GM23338 (cell line): Measurements from ENCODE around the gene KRTAP23-1. TPM values are rescaled to one million over a fixed set of nuclear protein-coding genes. Genes with fewer than 3 reads are reported as not detected.

Source experiments
- ATAC-seq: fragments of 200-7000 bp; cut with Tn5 transposase; 3 replicates; pipeline ENCODE4 v1.9.1; 2020
- DNase-seq: peaks from one replicate; pipeline ENCODE4 v3.0.0-alpha.2; 2015; ENCODE audit warnings: low spot score
- H2AFZ ChIP-seq: fragments of 200-600 bp; sonication (generic); 2 replicates; pipeline ENCODE4 v1.8.0; 2016; ENCODE audit warnings: antibody characterized with exemption, mild to moderate bottlenecking, moderate library complexity
- H3F3A ChIP-seq: fragments of 200-600 bp; sonication (generic); replicated peaks from 2 replicates; pipeline ENCODE4 v1.8.0; 2017; ENCODE audit warnings: antibody characterized with exemption, mixed run types, low read depth
- H3K27ac ChIP-seq: fragments of 200-600 bp; sonication (generic); 2 replicates; pipeline ENCODE4 v1.6.1; 2016; ENCODE audit warnings: low read depth
- H3K27me3 ChIP-seq: fragments of 200-600 bp; sonication (generic); 2 replicates; pipeline ENCODE4 v1.8.0; 2016; ENCODE audit warnings: mild to moderate bottlenecking, mixed run types, moderate library complexity; ENCODE audit not compliant: insufficient read depth
- H3K36me3 ChIP-seq: fragments of 200-600 bp; sonication (generic); 2 replicates; pipeline ENCODE4 v1.8.0; 2016; ENCODE audit warnings: mild to moderate bottlenecking; ENCODE audit not compliant: insufficient read depth
- H3K4me1 ChIP-seq: fragments of 200-600 bp; sonication (generic); 2 replicates; pipeline ENCODE4 v1.8.0; 2016; ENCODE audit warnings: mild to moderate bottlenecking, moderate library complexity; ENCODE audit not compliant: insufficient read depth
- H3K4me2 ChIP-seq: fragments of 200-600 bp; sonication (generic); 2 replicates; pipeline ENCODE4 v1.7.1; 2017; ENCODE audit warnings: mixed run types
- H3K4me3 ChIP-seq: fragments of 200-600 bp; sonication (generic); 2 replicates; pipeline ENCODE4 v1.6.1; 2016; ENCODE audit warnings: mixed run types
- H3K79me2 ChIP-seq: fragments of 200-600 bp; sonication (generic); replicated peaks from 2 replicates; pipeline ENCODE4 v1.8.0; 2017; ENCODE audit warnings: mild to moderate bottlenecking; ENCODE audit not compliant: insufficient read depth
- H3K9me2 ChIP-seq: fragments of 200-600 bp; sonication (generic); 2 replicates; pipeline ENCODE4 v1.8.0; 2017; ENCODE audit not compliant: insufficient read depth
- H4K20me1 ChIP-seq: fragments of 200-600 bp; sonication (generic); replicated peaks from 2 replicates; pipeline ENCODE4 v1.8.0; 2017; ENCODE audit warnings: mild to moderate bottlenecking; ENCODE audit not compliant: insufficient read depth
- H3K27ac Mint-ChIP-seq: 2 replicates; pipeline ENCODE4 v1.8.0; 2020; ENCODE audit warnings: inconsistent platforms, mild to moderate bottlenecking, moderate library complexity, mixed read lengths
- H3K27me3 Mint-ChIP-seq: 3 replicates; pipeline ENCODE4 v1.8.0; 2022; ENCODE audit warnings: low read depth, mild to moderate bottlenecking, moderate library complexity, mixed read lengths, inconsistent platforms; ENCODE audit not compliant: insufficient read depth, poor library complexity
- H3K36me3 Mint-ChIP-seq: 3 replicates; pipeline ENCODE4 v1.8.0; 2021; ENCODE audit warnings: low read depth, mild to moderate bottlenecking, inconsistent platforms, moderate library complexity, mixed read lengths
- H3K4me1 Mint-ChIP-seq: 3 replicates; pipeline ENCODE4 v1.8.0; 2020; ENCODE audit warnings: mild to moderate bottlenecking, inconsistent platforms, mixed read lengths
- H3K4me3 Mint-ChIP-seq: 3 replicates; pipeline ENCODE4 v1.8.0; 2021; ENCODE audit warnings: moderate library complexity, mild to moderate bottlenecking, inconsistent platforms, mixed read lengths
- H3K9me3 Mint-ChIP-seq: 3 replicates; pipeline ENCODE4 v1.8.0; 2020; ENCODE audit warnings: moderate library complexity, mild to moderate bottlenecking, inconsistent platforms, mixed read lengths
- CREB1 ChIP-seq: fragments of 250-450 bp; sonication (Bioruptor Pico); IDR thresholded peaks from 2 replicates; pipeline ENCODE4 v1.5.0; 2020; ENCODE audit warnings: low read depth, mild to moderate bottlenecking, moderate library complexity
- EZH2 ChIP-seq: fragments of 200-600 bp; sonication (generic); IDR thresholded peaks from one replicate; pipeline ENCODE4 v1.8.0; 2017; ENCODE audit warnings: antibody characterized with exemption, mild to moderate bottlenecking, low read depth; ENCODE audit not compliant: unreplicated experiment
- EZH2phosphoT487 ChIP-seq: fragments of 200-600 bp; sonication (generic); IDR thresholded peaks from one replicate; pipeline ENCODE4 v1.8.1; 2018; ENCODE audit warnings: antibody characterized with exemption; ENCODE audit not compliant: unreplicated experiment
- JUNB ChIP-seq: IDR thresholded peaks from one replicate; pipeline ENCODE4 v1.6.1; 2016; ENCODE audit warnings: antibody characterized with exemption; ENCODE audit not compliant: unreplicated experiment
- NANOG ChIP-seq: IDR thresholded peaks from 2 replicates; pipeline ENCODE4 v1.6.1; 2016; ENCODE audit warnings: antibody characterized with exemption, borderline replicate concordance
- POLR2AphosphoS5 ChIP-seq: IDR thresholded peaks from 2 replicates; pipeline ENCODE4 v1.6.1; 2016; ENCODE audit warnings: antibody characterized with exemption, low read depth
- STAT1 ChIP-seq: IDR thresholded peaks from one replicate; pipeline ENCODE4 v1.6.1; 2016; ENCODE audit warnings: antibody characterized with exemption; ENCODE audit not compliant: unreplicated experiment
- ZNF114 ChIP-seq: fragments of 250-450 bp; sonication (Bioruptor Pico); IDR thresholded peaks from 2 replicates; pipeline ENCODE4 v1.5.0; 2020; ENCODE audit warnings: mild to moderate bottlenecking, moderate library complexity
- ZNF331 ChIP-seq: fragments of 250-450 bp; sonication (Bioruptor Pico); IDR thresholded peaks from 2 replicates; pipeline ENCODE4 v1.5.0; 2020; ENCODE audit warnings: low read depth, mild to moderate bottlenecking, moderate library complexity
- polyA plus RNA-seq: library from polyadenylated mRNA; unstranded; fragments of >200 nt; fragmentation: Nextera tagmentation; extraction: Ambion mirVana; gene quantifications from 2 replicates; pipeline ENCODE4 v1.2.1, GENCODE V29; 2016
- total RNA-seq: library from RNA; depleted of rRNA; stranded (reverse); fragments of >200 nt; shearing (Covaris generic); gene quantifications from 2 replicates; pipeline ENCODE4 v1.2.3, GENCODE V29; 2014
- TF ChIP-seq, protein P1 (sequence below): IDR thresholded peaks from one replicate; pipeline ENCODE4 v1.6.1; 2018; ENCODE audit warnings: antibody characterized with exemption; ENCODE audit not compliant: unreplicated experiment
- TF ChIP-seq, protein P2 (sequence below): IDR thresholded peaks from 2 replicates; pipeline ENCODE4 v1.6.1; 2016; ENCODE audit warnings: antibody characterized with exemption
- TF ChIP-seq, protein P3 (sequence below): fragments of 250-450 bp; sonication (Bioruptor Pico); IDR thresholded peaks from 2 replicates; pipeline ENCODE4 v1.5.0; 2020; ENCODE audit warnings: mild to moderate bottlenecking, moderate library complexity
- TF ChIP-seq, protein P4 (sequence below), 2 experiments: fragments of 200-600 bp in 1 of 2; sonication (generic) in 1 of 2; conservative IDR thresholded peaks; 2 replicates each; pipeline versions ENCODE4 v1.5.1 to v1.6.1; 2016 to 2017; ENCODE audit warnings: antibody characterized with exemption in 2 of 2, low read depth in 2 of 2, mild to moderate bottlenecking in 2 of 2, moderate library complexity in 1 of 2

KRTAP23-1 gene
- total and polyA plus RNA-seq, 2 experiments from 2014 or later: not detected

DNA sequence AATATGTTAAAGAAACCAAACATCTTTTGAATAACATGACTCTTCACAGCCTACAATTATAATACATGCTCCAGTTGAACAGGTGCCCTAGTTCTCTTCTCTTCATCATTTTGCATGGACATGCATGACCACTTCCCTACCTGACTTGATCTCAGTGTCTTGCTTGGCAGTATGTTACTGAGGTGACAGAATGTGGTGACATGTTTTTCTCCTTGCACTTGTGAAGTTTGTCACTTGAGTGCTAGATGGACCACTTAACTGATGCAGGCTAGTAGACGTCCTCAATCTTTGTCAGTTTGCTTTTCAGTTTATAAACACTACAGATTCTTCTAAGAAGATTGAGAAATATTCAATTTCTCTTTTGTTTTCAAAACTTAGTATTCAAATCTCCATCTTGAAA, 33.8 kb upstream of the KRTAP23-1 start:
- Histone ChIP-seq H3K36me3 (no peaks in the 10 kb centered on the region), H2AFZ (no peak overlapping the region), H3K4me2 (no peak overlapping the region), H3K4me1 (no peaks in the 10 kb centered on the region), H3K27me3 (no peaks in the 10 kb centered on the region), H3K79me2 (no peaks in the 10 kb centered on the region), H4K20me1 (no peaks in the 10 kb centered on the region), H3K9me2 (peaks cover 19% of the 10 kb centered on the region; the same call in 1 of the 2 replicates), H3K27ac (no peak overlapping the region), H3K4me3 (no peak overlapping the region), H3F3A (no peaks in the 10 kb centered on the region)
- H3K27ac Mint-ChIP-seq: no peak overlapping the region
- H3K27me3 Mint-ChIP-seq: peaks cover 5% of the 10 kb centered on the region
- peaks cover 4% of the 10 kb centered on the region; the same call in 1 of the 3 replicates for H3K4me1 Mint-ChIP-seq
- DNase-seq (no peak), ATAC-seq (no peak)
- peaks cover 3% of the 10 kb centered on the region; the same call in 1 of the 3 replicates for H3K9me3 Mint-ChIP-seq
- no peak for TF ChIP-seq EZH2
- TF ChIP-seq, protein P1, sequence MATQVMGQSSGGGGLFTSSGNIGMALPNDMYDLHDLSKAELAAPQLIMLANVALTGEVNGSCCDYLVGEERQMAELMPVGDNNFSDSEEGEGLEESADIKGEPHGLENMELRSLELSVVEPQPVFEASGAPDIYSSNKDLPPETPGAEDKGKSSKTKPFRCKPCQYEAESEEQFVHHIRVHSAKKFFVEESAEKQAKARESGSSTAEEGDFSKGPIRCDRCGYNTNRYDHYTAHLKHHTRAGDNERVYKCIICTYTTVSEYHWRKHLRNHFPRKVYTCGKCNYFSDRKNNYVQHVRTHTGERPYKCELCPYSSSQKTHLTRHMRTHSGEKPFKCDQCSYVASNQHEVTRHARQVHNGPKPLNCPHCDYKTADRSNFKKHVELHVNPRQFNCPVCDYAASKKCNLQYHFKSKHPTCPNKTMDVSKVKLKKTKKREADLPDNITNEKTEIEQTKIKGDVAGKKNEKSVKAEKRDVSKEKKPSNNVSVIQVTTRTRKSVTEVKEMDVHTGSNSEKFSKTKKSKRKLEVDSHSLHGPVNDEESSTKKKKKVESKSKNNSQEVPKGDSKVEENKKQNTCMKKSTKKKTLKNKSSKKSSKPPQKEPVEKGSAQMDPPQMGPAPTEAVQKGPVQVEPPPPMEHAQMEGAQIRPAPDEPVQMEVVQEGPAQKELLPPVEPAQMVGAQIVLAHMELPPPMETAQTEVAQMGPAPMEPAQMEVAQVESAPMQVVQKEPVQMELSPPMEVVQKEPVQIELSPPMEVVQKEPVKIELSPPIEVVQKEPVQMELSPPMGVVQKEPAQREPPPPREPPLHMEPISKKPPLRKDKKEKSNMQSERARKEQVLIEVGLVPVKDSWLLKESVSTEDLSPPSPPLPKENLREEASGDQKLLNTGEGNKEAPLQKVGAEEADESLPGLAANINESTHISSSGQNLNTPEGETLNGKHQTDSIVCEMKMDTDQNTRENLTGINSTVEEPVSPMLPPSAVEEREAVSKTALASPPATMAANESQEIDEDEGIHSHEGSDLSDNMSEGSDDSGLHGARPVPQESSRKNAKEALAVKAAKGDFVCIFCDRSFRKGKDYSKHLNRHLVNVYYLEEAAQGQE: no peak
- no peak for TF ChIP-seq CREB1 (CRISPR knock-in tag)
- TF ChIP-seq NANOG: no peak
- TF ChIP-seq, protein P2, sequence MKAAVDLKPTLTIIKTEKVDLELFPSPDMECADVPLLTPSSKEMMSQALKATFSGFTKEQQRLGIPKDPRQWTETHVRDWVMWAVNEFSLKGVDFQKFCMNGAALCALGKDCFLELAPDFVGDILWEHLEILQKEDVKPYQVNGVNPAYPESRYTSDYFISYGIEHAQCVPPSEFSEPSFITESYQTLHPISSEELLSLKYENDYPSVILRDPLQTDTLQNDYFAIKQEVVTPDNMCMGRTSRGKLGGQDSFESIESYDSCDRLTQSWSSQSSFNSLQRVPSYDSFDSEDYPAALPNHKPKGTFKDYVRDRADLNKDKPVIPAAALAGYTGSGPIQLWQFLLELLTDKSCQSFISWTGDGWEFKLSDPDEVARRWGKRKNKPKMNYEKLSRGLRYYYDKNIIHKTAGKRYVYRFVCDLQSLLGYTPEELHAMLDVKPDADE: no peak
- TF ChIP-seq ZNF331: no peak
- TF ChIP-seq, protein P3, sequence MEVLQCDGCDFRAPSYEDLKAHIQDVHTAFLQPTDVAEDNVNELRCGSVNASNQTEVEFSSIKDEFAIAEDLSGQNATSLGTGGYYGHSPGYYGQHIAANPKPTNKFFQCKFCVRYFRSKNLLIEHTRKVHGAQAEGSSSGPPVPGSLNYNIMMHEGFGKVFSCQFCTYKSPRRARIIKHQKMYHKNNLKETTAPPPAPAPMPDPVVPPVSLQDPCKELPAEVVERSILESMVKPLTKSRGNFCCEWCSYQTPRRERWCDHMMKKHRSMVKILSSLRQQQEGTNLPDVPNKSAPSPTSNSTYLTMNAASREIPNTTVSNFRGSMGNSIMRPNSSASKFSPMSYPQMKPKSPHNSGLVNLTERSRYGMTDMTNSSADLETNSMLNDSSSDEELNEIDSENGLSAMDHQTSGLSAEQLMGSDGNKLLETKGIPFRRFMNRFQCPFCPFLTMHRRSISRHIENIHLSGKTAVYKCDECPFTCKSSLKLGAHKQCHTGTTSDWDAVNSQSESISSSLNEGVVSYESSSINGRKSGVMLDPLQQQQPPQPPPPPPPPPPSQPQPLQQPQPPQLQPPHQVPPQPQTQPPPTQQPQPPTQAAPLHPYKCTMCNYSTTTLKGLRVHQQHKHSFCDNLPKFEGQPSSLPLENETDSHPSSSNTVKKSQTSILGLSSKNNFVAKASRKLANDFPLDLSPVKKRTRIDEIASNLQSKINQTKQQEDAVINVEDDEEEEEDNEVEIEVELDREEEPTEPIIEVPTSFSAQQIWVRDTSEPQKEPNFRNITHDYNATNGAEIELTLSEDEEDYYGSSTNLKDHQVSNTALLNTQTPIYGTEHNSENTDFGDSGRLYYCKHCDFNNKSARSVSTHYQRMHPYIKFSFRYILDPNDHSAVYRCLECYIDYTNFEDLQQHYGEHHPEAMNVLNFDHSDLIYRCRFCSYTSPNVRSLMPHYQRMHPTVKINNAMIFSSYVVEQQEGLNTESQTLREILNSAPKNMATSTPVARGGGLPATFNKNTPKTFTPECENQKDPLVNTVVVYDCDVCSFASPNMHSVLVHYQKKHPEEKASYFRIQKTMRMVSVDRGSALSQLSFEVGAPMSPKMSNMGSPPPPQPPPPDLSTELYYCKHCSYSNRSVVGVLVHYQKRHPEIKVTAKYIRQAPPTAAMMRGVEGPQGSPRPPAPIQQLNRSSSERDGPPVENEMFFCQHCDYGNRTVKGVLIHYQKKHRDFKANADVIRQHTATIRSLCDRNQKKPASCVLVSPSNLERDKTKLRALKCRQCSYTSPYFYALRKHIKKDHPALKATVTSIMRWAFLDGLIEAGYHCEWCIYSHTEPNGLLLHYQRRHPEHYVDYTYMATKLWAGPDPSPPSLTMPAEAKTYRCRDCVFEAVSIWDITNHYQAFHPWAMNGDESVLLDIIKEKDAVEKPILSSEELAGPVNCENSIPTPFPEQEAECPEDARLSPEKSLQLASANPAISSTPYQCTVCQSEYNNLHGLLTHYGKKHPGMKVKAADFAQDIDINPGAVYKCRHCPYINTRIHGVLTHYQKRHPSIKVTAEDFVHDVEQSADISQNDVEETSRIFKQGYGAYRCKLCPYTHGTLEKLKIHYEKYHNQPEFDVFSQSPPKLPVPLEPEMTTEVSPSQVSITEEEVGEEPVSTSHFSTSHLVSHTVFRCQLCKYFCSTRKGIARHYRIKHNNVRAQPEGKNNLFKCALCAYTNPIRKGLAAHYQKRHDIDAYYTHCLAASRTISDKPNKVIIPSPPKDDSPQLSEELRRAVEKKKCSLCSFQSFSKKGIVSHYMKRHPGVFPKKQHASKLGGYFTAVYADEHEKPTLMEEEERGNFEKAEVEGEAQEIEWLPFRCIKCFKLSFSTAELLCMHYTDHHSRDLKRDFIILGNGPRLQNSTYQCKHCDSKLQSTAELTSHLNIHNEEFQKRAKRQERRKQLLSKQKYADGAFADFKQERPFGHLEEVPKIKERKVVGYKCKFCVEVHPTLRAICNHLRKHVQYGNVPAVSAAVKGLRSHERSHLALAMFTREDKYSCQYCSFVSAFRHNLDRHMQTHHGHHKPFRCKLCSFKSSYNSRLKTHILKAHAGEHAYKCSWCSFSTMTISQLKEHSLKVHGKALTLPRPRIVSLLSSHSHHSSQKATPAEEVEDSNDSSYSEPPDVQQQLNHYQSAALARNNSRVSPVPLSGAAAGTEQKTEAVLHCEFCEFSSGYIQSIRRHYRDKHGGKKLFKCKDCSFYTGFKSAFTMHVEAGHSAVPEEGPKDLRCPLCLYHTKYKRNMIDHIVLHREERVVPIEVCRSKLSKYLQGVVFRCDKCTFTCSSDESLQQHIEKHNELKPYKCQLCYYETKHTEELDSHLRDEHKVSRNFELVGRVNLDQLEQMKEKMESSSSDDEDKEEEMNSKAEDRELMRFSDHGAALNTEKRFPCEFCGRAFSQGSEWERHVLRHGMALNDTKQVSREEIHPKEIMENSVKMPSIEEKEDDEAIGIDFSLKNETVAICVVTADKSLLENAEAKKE (CRISPR knock-in tag): no peak
- TF ChIP-seq, protein P4, sequence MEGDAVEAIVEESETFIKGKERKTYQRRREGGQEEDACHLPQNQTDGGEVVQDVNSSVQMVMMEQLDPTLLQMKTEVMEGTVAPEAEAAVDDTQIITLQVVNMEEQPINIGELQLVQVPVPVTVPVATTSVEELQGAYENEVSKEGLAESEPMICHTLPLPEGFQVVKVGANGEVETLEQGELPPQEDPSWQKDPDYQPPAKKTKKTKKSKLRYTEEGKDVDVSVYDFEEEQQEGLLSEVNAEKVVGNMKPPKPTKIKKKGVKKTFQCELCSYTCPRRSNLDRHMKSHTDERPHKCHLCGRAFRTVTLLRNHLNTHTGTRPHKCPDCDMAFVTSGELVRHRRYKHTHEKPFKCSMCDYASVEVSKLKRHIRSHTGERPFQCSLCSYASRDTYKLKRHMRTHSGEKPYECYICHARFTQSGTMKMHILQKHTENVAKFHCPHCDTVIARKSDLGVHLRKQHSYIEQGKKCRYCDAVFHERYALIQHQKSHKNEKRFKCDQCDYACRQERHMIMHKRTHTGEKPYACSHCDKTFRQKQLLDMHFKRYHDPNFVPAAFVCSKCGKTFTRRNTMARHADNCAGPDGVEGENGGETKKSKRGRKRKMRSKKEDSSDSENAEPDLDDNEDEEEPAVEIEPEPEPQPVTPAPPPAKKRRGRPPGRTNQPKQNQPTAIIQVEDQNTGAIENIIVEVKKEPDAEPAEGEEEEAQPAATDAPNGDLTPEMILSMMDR (conservative IDR thresholded peaks at IDR 0.05; ENCODE audit: low read depth in 2 of 2): no peak
- no peak for TF ChIP-seq ZNF114 (CRISPR knock-in tag)
- no peak for TF ChIP-seq STAT1
- TF ChIP-seq POLR2AphosphoS5: no peak
- no peak for TF ChIP-seq EZH2phosphoT487
- TF ChIP-seq JUNB: no peak
- no peak overlapping the region for H3K4me3 Mint-ChIP-seq
- H3K36me3 Mint-ChIP-seq: no peaks in the 10 kb centered on the region
